GM23338 (cell line): ENCODE data around the gene EPHA6.

Experiments
- CTCF ChIP-seq, 2 experiments: fragments of 200-600 bp in 1 of 2; sonication (generic) in 1 of 2; conservative IDR thresholded peaks; 2 replicates each; pipeline versions ENCODE4 v1.5.1 to v1.6.1; 2016 to 2017; ENCODE audit warnings: antibody characterized with exemption in 2 of 2, low read depth in 2 of 2, mild to moderate bottlenecking in 2 of 2, moderate library complexity in 1 of 2
- EZH2phosphoT487 ChIP-seq: fragments of 200-600 bp; sonication (generic); IDR thresholded peaks from one replicate; pipeline ENCODE4 v1.8.1; 2018; ENCODE audit warnings: antibody characterized with exemption; ENCODE audit not compliant: unreplicated experiment
- JUNB ChIP-seq: IDR thresholded peaks from one replicate; pipeline ENCODE4 v1.6.1; 2016; ENCODE audit warnings: antibody characterized with exemption; ENCODE audit not compliant: unreplicated experiment
- POLR2AphosphoS5 ChIP-seq: IDR thresholded peaks from 2 replicates; pipeline ENCODE4 v1.6.1; 2016; ENCODE audit warnings: antibody characterized with exemption, low read depth

GRCh38 chr3:97778152-97778551 is 963.8 kb downstream of the EPHA6 start:
- TF ChIP-seq CTCF (conservative IDR thresholded peaks at IDR 0.05; ENCODE audit: low read depth in 2 of 2), result no peak
- TF ChIP-seq POLR2AphosphoS5, result no peak
- TF ChIP-seq JUNB, result no peak
- no peak for TF ChIP-seq EZH2phosphoT487
